GM04503 (cell line): ENCODE results near the gene TOR1B.
"Not testable (repeated sequence)": the region's sequence is repeated elsewhere in the genome, so short reads cannot be mapped to it uniquely, and the experiment has no call there.

Experiments used
- DNase-seq: peaks from one replicate; pipeline ENCODE4 v3.0.0-alpha.2; 2012; ENCODE audit warnings: low read depth

TOR1B gene, protein sequence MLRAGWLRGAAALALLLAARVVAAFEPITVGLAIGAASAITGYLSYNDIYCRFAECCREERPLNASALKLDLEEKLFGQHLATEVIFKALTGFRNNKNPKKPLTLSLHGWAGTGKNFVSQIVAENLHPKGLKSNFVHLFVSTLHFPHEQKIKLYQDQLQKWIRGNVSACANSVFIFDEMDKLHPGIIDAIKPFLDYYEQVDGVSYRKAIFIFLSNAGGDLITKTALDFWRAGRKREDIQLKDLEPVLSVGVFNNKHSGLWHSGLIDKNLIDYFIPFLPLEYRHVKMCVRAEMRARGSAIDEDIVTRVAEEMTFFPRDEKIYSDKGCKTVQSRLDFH

DNA sequence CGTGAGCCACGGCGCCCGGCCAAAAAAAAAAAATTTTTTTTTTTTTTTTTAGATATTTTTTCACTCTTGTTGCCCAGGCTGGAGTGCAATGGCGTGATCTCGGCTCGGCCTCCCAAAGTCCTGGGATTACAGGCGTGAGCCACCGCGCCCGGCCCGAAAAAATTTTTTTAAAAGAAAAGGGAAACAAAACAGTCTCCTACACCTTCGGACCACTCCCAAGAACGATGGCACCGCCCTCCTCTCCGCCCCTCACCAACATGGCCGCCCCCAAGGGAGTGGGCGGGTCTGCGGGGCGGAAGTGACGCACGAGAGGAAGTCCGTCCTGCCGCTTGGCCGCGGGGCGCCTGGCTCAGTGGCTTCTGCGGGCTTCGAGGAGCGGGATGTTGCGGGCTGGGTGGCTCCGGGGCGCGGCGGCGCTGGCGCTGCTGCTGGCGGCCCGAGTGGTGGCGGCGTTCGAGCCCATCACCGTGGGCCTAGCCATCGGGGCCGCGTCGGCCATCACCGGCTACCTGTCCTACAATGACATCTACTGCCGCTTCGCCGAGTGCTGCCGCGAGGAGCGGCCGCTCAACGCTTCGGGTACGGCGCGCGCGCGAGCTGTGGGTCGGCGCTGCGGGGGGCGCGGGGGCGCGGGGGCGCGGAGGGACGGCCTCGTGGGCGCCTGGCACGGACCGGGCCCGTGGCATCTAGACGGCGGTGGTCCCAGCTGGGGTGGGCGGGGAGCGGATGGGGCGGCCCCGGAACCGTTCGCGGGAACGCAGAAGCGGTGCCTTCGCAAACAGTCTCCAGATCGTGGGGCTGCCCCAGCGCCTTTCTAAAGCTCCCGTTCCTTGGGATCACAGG is at the start of gene TOR1B:
TOR1B (plus strand) TSS at position 352 of the 843 bp plus-strand sequence; CDS start at position 381, 29 bp downstream.
- DNase-seq = peak; percentile 60

DNA sequence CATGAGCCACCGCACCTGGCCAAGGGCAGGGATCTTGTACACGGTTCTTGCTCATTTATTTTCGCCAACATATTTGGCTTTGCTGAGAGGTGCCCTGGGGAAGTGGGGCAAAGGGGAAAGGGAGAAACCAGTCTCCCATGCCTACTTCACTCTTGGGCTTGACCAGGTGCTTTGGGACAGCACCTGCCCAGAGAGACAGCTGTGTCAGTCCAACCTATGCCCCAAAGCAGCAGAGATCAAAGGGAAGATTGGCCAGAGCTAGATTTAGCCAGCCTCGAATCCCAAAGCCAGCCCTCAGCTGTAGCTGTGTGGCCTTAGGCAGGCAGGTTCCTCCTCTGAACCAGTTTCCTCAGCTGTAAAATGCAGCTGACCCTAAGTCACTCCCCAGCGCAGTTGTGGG is 47.8 kb upstream of the TOR1B start:
- DNase-seq = no peak

DNA sequence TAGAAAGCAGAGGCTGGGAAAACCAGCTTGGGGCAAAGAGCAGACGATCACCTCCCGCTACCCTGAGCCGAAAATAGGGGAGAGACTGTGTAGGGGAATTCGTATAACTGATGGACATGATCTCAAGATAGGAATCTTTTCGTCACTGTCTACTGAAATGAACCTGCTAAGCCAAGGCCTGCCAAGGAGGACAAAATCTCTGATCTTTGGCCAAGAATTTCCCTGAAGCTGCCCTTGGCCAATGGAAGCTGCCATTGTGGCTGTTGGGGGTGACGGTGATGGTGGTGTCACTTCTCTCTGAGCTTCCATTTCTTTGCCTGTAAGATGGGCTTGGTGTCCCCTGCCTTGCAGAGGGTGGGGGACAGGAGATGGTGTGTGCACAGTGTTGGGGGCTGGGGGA is 46.8 kb upstream of the TOR1B start:
- DNase-seq = no peak

DNA sequence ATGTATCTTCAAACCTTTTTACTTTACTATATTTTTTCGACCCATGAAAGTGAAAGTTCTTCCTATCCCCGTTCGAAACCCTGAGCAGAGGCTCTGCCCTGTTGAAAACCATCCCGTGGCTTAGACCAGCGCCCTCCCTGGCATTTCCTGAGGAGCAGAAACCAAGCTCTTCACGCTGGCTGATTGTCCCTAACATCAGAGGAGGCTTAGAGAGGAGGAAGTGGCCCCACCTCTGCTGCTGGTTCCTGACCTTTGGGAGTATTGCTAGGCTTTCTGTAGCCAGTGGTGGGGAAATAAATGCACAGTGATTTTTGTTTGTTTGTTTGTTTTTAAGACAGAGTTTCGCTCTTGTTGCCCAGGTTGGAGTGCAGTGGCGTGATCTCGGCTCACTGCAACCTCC is 45.9 kb upstream of the TOR1B start:
- no peak for DNase-seq

DNA sequence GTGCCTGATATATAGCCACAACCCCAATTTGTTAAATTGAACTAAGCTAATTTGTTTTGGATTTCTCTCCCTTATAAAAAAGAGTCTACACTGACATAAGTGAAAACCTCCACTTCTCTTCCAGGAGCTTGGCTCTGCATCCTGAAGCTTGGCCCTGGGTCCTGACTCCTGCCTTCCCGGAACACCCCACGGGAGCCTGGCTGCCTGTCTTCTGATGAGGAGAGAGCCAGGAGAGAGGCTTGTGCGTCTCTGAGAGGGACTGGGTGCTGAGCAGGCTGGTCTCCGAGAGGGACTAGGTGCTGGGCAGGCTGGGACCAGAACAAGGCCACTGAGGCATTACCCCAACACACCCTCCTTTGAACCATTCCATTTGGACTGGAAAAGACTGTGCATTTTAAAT is 43.7 kb upstream of the TOR1B start:
- no peak for DNase-seq

DNA sequence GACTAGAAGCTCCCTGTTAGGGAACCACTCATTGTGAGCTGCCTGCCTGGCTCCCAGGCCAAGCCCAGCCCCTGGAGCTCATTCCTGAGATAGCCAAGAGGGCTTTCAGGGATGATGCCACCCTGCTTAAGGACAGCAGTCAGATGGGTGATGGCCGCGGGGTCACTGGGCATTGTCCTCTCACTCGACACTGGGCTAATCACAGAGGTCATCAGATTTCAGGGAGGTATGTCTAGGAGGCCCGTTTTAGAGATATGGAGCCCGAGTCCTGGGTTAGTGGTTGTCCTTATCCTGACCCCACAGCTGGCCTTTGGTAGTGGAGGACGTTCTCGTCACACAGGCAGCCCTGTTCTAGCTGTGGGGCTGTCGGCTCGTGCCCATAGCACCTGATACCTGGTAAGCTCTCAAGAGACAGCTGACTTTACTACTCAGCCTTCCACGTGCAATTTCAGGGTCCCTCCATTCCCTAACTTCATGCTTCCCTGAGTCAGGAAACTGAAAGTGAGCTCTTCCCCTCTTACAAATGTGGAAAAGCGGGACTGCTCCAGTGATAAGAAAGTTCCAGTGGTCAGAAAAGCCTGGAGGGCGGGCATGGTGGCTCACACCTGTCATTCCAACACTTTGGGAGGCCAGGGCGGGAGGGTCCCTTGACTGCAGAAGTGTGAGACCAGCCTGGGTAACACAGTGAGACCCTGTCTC is 43.0 kb upstream of the TOR1B start:
- no peak for DNase-seq

DNA sequence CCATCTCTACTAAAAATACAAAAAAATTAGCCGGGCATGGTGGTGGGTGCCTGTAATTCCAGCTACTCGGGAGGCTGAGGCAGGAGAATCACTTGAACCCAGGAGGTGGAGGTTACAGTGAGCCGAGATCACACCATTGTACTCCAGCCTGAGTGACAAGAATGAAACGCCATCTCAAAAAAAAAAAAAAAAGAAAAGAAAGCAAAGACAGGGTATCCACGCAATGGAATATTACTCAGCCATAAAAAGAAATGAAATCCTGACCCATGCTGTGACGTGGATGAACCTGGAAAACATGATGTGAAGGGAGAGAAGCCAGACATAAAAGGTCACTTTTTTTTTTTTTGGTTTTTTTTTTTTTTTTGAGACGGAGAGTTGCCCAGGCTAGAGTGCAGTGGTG is 42.2 kb upstream of the TOR1B start:
- DNase-seq = not testable (repeated sequence)

DNA sequence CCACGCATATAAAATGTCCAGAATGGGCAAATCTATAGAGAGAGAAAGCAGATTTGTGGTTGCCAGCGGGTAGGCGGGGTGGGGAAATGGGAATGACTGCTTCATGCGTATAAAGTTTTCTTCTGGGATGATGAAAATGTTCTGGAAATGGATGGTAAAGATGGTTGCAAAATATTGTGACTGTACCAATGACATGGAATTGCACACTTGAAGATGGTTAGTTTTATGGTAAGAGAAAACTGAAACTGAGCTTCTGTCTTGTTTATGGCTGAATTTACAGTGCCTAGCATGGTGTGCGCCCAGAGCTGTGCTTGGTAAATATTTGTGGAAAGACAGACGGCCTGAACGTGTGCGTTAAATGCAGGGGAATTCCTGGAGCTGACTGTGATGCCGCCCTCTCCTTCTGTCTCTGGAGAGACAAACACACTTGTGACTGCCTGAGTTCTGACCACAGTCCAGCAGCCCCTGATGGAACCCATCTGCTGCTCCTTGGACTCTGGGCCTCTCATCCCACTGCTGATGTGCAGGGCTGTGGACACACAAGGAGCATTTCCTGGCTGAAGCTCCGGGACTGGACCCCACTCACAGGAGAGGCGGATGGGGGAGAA is 41.6 kb upstream of the TOR1B start:
- peak; percentile 73 for DNase-seq

DNA sequence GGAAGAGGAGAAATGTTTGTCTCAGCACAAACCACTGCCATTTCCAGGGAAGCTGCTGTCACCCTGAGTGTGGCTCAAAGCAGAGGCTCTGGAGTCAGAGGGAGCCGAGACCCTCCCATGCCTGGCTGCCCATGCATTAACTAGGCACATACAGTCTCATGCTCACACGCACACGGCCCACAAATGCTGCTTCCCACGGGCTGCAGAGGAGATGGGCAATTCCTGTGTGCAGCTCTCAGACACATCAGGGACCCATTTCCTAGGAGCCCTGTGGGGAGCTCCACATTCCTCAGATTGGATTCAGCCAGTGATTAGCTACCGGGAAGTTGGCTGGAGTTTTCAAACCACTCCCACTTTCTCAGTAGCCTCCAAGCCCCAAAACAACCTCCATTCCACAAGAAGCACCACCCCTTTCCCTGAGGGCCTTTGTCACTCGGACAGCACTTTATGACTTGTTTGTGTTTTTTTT is 41.0 kb upstream of the TOR1B start:
- DNase-seq = peak; percentile 84

DNA sequence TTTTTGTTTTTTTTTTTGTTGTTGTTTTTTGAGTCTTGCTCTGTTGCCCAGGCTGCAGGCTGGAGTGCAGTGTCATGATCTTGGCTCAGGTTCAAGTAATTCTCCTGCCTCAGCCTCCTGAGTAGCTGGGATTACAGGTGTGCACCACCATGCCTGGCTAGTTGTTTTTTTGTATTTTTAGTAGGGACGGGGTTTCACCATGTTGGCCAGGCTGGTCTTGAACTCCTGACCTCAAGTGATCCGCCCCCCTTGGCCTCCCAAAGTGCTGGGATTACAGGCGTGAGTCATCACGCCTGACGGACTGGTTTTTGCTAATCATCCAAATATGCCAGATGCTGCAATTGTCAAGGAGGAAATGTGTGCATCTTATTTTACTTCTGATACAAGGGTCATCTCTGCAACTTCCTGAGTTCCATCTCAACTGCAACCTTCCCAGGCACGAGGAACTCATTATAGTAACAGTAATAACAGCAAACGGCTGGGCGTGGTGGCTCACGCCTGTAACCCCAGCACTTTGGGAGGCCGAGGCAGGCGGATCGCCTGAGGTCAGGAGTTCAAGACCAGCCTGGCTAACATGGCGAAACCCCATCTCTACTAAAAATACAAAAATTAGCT is 40.5 kb upstream of the TOR1B start:
- peak; percentile 97 for DNase-seq

DNA sequence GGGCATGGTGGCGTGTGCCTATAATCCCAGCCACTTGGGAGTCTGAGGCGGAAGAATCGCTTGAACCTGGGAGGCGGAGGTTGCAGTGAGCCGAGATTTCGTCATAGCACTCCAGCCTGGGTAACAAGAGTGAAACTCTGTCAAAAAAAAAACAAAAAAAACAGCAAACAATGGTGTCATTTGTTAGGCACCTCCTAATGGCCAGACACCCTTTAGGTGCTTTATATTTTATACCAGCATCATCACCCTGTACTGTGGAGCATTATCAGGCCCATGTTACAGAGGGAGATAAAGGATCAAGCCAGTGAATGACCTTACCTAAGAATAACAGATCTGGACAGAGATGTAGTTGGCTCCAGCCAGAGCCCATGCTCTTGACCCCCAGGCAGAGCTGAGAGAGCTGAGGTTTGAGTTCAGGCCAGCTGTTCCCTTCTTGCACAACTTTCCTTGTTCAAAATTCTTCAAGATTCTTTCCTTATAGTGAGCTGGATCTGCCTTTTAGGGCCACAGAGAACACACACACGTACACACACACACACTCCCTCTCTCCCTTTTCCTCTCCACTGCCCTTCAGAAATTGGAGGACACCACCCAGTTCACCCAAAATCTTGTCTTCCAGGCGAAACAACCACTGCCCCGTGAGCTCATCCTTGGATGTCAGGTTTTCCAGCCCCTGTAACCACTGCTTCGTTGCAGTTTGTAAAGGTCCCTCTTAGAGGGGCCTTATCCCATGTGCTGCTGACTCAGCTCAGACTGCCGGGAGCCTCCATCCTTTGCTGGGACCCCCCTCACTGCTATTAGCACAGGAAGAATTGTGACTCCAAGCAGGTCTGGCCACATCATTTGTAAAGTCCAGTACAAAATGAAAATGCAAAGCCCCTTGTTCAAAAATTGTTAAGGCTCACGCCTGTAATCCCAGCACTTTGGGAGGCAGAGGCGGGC is 39.7 kb upstream of the TOR1B start:
- DNase-seq = peak; percentile 60

DNA sequence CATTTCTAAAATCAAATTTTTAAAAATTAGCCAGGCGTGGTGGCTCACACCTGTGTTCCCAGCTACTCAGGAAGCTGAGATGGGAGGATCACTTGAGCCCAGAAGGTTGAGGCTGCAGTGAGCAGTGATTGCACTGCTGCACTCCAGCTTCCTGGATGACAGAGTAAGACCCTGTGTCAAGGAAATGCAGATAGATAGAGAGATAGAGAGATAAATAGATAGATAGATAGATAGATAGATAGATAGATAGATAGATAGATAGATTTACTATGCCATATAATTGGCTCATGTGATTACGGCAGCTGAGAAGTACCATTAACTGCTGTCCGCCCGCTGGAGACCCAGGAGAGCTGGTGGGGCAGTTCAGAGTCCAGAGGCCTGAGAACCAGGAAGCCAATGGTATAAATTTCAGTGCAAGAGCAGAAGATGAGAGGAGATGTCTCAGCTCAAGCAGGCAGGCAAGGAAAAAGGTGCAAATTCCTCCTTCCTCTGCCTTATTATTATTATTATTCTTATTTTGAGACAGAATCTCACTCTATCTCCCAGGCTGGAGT is 37.1 kb upstream of the TOR1B start:
- DNase-seq = no peak

DNA sequence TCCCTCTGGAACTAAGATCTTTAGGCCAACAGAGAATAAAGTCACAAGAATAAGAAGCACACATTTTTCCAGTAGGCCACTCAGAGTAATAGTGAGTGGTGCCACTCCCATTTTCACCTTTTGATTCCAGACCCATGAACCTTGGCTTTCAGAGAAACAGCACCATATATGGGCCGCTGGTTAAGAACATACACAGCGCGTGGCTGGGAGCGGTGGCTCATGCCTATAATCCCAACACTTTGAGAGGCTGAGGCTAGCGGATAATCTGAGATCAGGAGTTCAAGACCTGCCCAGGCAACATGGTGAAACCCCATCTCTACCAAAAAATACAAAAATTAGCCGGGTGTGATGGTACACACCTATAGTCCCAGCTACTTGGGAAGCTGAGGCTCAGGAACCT is 34.5 kb upstream of the TOR1B start:
- DNase-seq = no peak

DNA sequence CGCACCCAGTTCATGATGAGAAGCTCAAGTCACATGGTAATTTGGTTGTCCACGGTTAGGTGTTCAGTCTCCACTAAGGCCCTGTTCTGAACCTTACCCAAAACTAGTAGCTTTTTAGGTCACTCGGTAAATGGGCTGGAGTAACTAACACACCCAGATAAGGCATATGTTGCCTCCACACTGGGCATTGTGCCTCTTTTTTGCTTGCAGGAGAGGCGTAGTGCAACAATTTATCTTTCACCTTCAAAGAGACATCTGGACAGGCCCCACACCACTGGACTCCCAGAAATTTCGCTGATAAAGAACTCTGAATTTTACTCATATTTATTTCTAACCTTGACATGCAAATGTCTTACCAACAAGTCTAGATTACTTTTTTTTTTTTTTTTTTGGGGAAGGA is 33.3 kb upstream of the TOR1B start:
- DNase-seq = no peak

DNA sequence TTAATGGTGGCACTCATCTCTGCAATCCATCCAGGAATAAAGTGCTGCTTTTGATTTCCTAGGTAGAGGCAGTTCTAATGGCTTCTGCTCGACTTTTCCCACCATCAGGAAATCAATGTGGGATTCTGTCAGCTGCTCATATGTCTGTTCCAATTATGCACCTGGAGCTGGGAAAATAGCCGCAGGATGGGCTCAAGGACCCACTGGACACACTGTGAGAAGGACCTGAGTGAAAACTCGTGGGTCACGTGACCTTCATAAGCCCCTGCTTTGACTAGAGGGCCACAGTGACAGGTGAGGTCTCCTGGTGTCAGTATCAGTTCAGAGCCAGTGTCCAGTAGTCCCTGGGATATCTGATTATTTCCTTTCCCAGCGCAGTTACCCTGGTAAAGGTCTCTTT is 32.2 kb upstream of the TOR1B start:
- no peak for DNase-seq

DNA sequence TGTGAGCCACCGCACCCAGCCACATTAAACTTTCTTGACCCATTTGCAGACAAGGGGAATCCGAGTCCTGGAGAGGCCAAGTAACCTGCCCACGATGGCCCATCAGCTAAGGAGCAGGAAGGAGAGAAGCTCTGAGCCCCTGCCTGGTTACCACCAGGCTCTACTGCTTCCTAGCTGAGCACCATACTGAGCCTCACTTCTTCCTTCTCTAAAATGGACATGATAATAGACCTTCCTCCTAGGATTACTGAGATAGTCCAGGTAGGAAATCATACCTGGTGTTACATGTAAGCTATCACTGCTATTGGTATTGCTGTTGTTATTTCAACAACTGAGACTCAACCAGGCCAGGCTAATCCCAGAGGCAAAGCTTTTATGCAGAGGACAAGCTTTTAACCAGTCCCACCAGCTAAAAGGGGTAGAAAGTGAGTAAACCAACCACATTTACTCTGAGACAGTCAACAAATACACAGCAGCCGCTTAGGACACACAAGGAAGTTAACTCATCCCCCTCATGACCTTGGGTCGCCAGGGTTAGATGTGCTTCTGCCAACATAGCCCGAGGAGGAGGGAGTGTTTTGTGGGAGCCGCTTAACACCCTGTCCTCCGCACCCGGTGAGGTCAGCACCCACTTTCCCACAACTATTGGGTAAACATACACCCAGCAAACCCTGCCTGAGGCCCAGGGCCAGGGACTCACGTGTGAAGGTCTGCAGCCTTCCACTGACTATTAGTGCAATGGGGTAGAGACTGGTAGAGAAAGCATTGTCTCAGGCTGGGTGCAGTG is 29.5 kb upstream of the TOR1B start:
- peak; percentile 44 for DNase-seq

DNA sequence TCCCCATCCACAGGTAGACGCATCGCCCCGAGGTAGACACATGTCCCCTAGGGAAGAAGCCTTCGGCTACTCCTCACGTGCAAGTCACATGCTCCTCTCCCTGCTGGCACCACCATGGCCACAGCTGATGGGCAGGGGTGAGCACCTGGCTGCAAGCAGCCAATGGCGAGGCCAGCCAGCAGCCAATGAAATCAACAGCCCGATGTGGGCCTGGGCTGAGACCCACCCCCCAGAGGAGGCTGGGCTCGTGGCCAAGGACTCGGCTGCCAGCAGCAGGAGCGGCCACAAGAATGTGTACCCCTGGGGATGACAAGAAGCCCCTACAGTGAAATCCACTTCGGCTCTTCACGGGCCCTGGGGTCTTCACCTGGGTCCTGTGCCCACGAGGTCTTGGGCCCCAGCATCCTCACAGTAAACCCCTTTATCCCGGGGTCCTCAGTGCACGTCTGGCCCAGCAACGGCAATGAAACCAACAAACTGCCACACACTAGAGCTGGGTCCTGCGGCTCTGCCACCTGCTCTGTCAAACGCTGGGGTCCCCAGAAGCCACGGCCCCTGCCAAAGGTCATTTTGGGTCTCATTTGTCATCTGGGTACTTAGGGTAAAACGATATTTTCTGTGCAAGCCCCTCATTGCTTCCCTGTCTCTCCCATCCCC is 28.1 kb upstream of the TOR1B start:
- DNase-seq = no peak

DNA sequence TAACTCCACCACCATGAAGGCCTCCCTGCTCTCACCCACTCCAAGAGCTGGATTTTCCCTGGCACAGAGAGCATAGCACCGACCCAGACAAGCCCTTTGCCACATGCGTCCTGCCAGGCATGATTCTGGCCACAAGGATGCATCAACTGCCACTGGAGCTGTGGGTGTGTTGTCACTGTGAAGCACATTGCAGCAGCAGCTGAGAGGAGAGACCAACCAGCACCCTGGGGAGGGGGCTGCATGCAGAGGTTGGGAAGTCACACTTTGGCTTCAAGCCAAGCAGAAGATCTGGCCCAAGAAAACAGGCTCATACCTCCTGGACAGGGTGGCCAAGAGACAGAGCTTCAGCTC is 27.6 kb upstream of the TOR1B start:
- DNase-seq = no peak

DNA sequence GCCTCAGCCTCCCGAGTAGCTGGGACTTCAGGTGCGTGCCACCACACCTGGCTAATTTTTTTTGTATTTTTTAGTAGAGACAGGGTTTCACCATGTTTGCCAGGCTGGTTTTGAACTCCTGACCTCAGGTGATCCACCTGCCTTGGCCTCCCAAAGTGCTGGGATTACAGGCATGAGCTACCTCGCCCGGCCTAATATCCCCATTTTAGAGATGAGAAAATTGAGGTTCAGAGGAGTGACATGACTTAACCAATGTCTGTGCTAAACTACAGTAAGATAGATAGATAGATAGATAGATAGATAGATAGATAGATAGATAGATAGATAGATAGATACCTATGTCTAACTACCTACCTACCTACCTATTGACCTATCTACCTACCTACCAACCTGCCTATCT is 26.9 kb upstream of the TOR1B start:
- not testable (repeated sequence) for DNase-seq
